GM18505 (cell line): ENCODE data around the gene CFAP410.
"Not testable (repeated sequence)": the region's sequence is repeated elsewhere in the genome, so short reads cannot be mapped to it uniquely, and the experiment has no call there.

Source experiments
- ATAC-seq: cut with Tn5 transposase; IDR thresholded peaks from one replicate; pipeline ENCODE4 v1.9.1; 2021; ENCODE audit not compliant: unreplicated experiment
- POLR2A ChIP-seq: IDR thresholded peaks from 4 replicates; pipeline ENCODE4 v1.6.1; 2011; ENCODE audit warnings: borderline replicate concordance; ENCODE audit not compliant: insufficient read depth, insufficient read length; ENCODE audit errors: extremely low read depth

The CFAP410 gene

GRCh38 chr21:44364151-44365053, 25.2 kb upstream of the CFAP410 start:
- no peak for ATAC-seq
- no peak for TF ChIP-seq POLR2A

DNA sequence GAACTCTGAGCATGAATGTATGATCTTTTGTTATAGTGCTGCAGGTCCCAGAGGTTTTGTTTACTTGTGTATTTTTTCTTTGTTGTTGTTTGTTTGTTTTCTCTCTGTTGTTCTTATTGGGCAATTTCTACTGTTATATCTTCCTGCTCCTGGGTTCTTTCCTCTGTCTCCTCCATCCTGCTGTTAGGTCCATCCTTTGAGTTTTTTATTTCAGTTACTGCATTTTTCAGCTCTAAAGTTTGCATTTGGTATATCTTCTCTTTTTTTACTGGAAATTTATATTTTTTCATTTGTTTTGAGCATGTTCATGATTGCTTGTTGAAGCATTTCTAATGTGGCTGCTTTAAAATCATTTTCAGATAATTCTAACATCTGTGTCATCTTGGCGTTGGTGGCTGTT, 24.1 kb upstream of the CFAP410 start:
- ATAC-seq = no peak
- no peak for TF ChIP-seq POLR2A

DNA sequence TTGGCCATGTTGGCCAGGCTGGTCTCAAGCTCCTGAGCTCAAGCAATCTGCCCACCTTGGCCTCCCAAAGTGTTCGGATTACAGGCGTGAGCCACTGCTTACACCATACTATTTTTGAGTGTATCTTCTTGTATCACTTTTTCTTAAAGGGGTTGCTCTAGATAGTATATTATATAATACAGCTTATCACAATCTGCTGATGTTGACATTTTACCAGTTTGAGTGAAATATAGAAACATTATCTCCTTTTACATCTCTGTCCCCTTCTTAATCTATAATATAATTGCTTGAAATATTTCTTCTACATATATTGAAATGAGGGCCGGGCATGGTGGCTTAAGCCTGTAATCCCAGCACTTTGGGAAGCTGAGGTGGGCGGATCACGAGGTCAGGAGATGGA, 22.7 kb upstream of the CFAP410 start:
- ATAC-seq = not testable (repeated sequence)

GRCh38 chr21:44360159-44360558, 21.0 kb upstream of the CFAP410 start:
- no peak for TF ChIP-seq POLR2A
- no peak for ATAC-seq

- no peak for TF ChIP-seq POLR2A
- ATAC-seq = no peak
Observed at GRCh38 chr21:44359396-44359795, 20.2 kb upstream of the CFAP410 start.

DNA sequence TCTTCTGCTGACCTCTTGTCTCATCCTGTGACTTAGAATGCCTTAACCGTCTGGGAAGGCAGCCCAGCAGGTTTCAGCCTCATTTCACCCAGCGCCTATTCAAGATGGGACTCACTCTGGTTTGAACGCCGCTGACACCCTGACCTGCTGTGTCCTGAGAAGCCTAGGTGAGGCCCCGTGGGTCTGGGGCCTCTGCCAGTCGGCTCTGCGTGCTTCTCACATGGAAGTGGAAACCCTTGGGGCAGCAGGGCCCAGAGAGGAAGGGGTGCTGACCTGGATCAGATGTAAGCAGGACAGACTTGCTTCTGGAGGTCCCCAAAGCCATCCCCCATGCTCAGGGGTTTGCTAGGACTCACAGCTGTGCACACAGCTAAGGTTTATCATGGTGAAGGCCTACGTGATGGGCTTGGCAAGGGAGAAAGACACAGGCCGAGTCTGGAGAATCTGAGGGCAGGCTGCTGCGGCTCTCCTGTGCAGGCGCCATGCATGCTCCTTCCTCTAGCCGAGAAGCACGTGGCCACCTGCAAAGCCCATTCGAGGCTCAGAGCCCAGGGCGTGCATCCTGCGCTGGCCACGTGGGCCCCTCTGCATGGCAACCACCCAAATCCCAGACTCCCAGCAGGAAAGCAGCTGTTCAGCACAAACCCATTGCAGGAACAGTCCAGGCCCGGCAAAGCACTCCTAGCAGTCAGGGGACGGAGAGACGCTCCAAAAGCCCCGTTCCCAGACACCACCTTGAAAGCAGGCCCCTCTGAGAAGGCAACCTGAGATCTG, 18.1 kb upstream of the CFAP410 start:
- ATAC-seq = no peak
- no peak for TF ChIP-seq POLR2A

- ATAC-seq = no peak
- TF ChIP-seq POLR2A = no peak
Observed at GRCh38 chr21:44356636-44357035, 17.4 kb upstream of the CFAP410 start.

DNA sequence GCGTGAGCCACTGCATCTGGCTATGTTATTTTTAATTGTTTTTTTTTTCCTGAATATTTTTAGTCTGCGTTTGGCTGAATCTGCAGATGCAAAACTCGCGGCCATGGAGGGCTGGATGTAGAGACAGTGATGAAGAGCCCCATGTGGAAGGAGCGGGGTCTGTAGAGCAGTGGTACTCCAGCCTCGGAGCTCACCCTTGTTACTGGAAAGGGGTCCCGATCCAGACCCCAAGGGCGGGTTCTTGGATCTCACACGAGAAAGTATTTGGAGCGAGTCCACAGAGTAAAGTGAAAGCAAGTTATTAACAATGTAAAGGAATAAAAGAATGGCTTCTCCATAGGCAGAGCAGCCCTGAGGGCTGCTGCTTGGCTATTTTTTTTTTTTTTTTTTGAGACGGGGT, 17.0 kb upstream of the CFAP410 start:
- no peak for TF ChIP-seq POLR2A
- ATAC-seq = no peak

GRCh38 chr21:44354775-44355771, 15.9 kb upstream of the CFAP410 start:
- TF ChIP-seq POLR2A = no peak
- ATAC-seq = no peak

GRCh38 chr21:44354001-44354405, 14.8 kb upstream of the CFAP410 start:
- ATAC-seq = no peak
- TF ChIP-seq POLR2A = no peak

DNA sequence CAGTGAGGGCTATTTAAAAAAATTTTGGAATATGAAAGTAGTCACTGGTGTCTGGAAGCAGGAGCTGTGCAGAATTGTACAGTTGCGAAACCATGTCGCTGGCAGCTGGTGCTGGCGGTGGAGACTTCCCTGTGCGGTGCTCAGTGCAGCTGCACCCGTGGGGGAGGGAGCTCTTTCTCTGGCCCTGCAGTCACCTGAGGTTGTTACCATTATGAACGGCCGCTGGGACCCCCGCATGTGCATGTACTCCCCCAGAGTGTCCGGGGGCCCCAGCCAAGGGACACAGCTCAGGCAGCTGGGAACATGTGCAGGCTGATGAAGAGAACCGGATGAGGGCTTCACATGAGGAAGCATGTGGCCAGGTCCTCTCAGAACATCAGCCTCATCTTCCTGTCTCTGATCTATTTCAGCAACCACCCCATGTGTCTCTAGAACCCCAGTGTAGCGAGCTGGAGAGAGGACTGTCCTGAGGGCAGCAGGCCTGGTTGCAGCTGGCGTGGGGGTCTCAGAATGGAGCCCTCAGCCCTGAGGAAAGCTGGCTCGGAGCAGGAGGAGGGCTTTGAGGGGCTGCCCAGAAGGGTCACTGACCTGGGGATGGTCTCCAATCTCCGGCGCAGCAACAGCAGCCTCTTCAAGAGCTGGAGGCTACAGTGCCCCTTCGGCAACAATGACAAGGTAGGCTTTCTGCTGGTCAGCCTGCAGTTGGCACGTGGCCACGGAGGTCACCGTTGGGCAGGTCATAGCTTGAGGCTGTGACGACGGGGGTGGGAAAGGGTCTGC, 14.2 kb upstream of the CFAP410 start, which contains the start of gene TRPM2:
TRPM2 (plus strand) TSS at position 431 of the 780 bp plus-strand sequence; CDS start at position 511, 80 bp downstream.
- TF ChIP-seq POLR2A = no peak
- ATAC-seq = no peak

DNA sequence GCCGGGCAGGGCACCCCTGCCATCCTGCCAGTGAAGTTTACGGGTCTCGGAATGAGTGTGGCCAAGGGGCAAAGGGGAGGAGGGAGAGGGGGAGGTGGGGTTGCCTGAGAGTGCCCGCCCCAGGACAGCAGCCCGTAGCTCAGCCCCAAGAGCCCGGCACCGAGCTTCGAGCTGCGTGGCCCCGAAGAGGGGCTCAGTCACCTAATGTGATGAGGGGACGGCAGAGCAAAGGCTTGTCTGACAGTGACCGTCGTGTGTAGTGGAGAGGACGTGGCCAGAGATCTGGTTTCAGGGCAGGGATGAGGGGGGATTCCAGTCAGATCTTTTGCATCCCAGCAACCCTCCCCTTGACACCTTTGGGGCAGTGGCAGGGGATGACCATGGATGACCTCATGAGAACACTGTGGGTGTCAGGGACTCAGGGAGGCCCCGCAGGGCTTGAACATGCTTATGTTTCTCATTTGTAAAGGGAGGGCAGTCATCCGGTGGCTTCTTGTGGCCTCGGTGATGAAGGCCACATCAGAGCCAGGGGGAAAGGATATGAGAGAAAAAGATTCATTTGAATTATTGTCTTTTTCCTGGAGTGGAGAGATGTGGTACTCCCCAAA, 13.2 kb upstream of the CFAP410 start:
- no peak for ATAC-seq
- no peak for TF ChIP-seq POLR2A
